ENCODE results near the gene SAPCD2.

GRCh38 chr9:137014166-137014565 lies 56.2 kb downstream of the SAPCD2 start:
- TF ChIP-seq CTCF (IDR thresholded peaks at IDR 0.05) (no peak), POLR2AphosphoS5 (IDR thresholded peaks at IDR 0.05) (no peak)

All from prostate gland (tissue), 2 donors.